Neuronal stem cell (in vitro differentiated cells): ENCODE results near the gene BORCS5.

Source experiments
- DNase-seq: peaks from one replicate; pipeline ENCODE4 v3.0.0-alpha.2; 2013; ENCODE audit warnings: low spot score
- H2AFZ ChIP-seq: one replicate; pipeline ENCODE4 v1.6.1; 2013; ENCODE audit warnings: mild to moderate bottlenecking, low read length, inconsistent platforms
- H2AK5ac ChIP-seq: 2 replicates; pipeline ENCODE4 v1.6.1; 2013; ENCODE audit warnings: low read depth, mild to moderate bottlenecking, inconsistent platforms, low read length, moderate library complexity, mixed read lengths
- H2BK120ac ChIP-seq: 2 replicates; pipeline ENCODE4 v1.6.1; 2013; ENCODE audit warnings: low read depth, mild to moderate bottlenecking, inconsistent platforms, low read length, moderate library complexity, mixed read lengths
- H2BK12ac ChIP-seq: one replicate; pipeline ENCODE4 v1.6.1; 2013; ENCODE audit warnings: low read length, inconsistent platforms
- H2BK15ac ChIP-seq: 2 replicates; pipeline ENCODE4 v1.6.1; 2013; ENCODE audit warnings: mild to moderate bottlenecking, low read length, inconsistent platforms, mixed read lengths
- H2BK5ac ChIP-seq: one replicate; pipeline ENCODE4 v1.6.1; 2013; ENCODE audit warnings: inconsistent platforms, mild to moderate bottlenecking, low read length, moderate library complexity
- H3K14ac ChIP-seq: one replicate; pipeline ENCODE4 v1.6.1; 2013; ENCODE audit warnings: low read length, inconsistent platforms
- H3K18ac ChIP-seq: 2 replicates; pipeline ENCODE4 v1.6.1; 2013; ENCODE audit warnings: low read length, inconsistent platforms
- H3K23ac ChIP-seq: 2 replicates; pipeline ENCODE4 v1.6.1; 2013; ENCODE audit warnings: low read depth, mild to moderate bottlenecking, mixed read lengths, low read length, inconsistent platforms; ENCODE audit not compliant: poor library complexity
- H3K27ac ChIP-seq: replicated peaks from 3 replicates; pipeline ENCODE4 v1.5.1; 2013; ENCODE audit warnings: low read length, inconsistent platforms
- H3K27me3 ChIP-seq, 3 experiments: 2 replicates each; pipeline ENCODE4 v1.6.1; 2013; ENCODE audit warnings: low read length in 3 of 3, mild to moderate bottlenecking in 2 of 3, inconsistent platforms in 1 of 3, low read depth in 1 of 3, mixed read lengths in 1 of 3, moderate library complexity in 1 of 3; ENCODE audit not compliant: control insufficient read depth in 3 of 3, insufficient read depth in 3 of 3
- H3K36me3 ChIP-seq, 2 donors: replicated peaks in 1 of 2; 2 replicates each; pipeline ENCODE4 v1.6.1; 2013; ENCODE audit warnings: low read length in 2 of 2; ENCODE audit not compliant: control insufficient read depth in 2 of 2, insufficient read depth in 2 of 2
- H3K4ac ChIP-seq: 2 replicates; pipeline ENCODE4 v1.6.1; 2013; ENCODE audit warnings: inconsistent platforms, mild to moderate bottlenecking, low read length, moderate library complexity
- H3K4me1 ChIP-seq, 2 donors: 1 replicate in 1 of 2; 2 replicates in 1 of 2; pipeline ENCODE4 v1.6.1; 2013; ENCODE audit warnings: low read length in 2 of 2, low read depth in 1 of 2; ENCODE audit not compliant: control insufficient read depth in 2 of 2, insufficient read depth in 1 of 2
- H3K4me2 ChIP-seq: one replicate; pipeline ENCODE4 v1.6.1; 2013; ENCODE audit warnings: mild to moderate bottlenecking, low read length, inconsistent platforms; ENCODE audit not compliant: insufficient read depth, poor library complexity, severe bottlenecking
- H3K4me3 ChIP-seq, 2 donors: 2 replicates each; pipeline ENCODE4 v1.5.1; 2013; ENCODE audit warnings: low read length in 2 of 2, mild to moderate bottlenecking in 2 of 2, inconsistent platforms in 1 of 2, moderate library complexity in 1 of 2
- H3K79me1 ChIP-seq: one replicate; pipeline ENCODE4 v1.6.1; 2013; ENCODE audit warnings: low read depth, mild to moderate bottlenecking, inconsistent platforms, low read length, moderate library complexity
- H3K9ac ChIP-seq: one replicate; pipeline ENCODE4 v1.6.1; 2013; ENCODE audit warnings: mild to moderate bottlenecking, low read depth, low read length, inconsistent platforms; ENCODE audit not compliant: poor library complexity
- H3K9me3 ChIP-seq, 2 donors: replicated peaks in 1 of 2; 2 replicates each; pipeline versions ENCODE3 to v1.6.1; 2013; ENCODE audit warnings: low read length in 2 of 2, mild to moderate bottlenecking in 2 of 2, inconsistent platforms in 1 of 2, low read depth in 1 of 2, mixed read lengths in 1 of 2, moderate library complexity in 1 of 2; ENCODE audit not compliant: control insufficient read depth in 2 of 2, insufficient read depth in 1 of 2
- H4K8ac ChIP-seq: one replicate; pipeline ENCODE4 v1.6.1; 2013; ENCODE audit warnings: low read depth, mild to moderate bottlenecking, inconsistent platforms, low read length, moderate library complexity
- H4K91ac ChIP-seq: one replicate; pipeline ENCODE4 v1.6.1; 2013; ENCODE audit warnings: low read length, low read depth, mild to moderate bottlenecking, inconsistent platforms; ENCODE audit not compliant: poor library complexity
- WGBS, 2 donors: extraction: QIAGEN DNeasy Blood & Tissue Kit; methylation state at CpG; one replicate each; pipeline ENCODE4 v1.1.7; 2013; ENCODE audit warnings: missing lambda C conversion rate in 2 of 2, mixed read lengths in 1 of 2; ENCODE audit not compliant: insufficient read length in 2 of 2, insufficient replicate concordance in 1 of 2; ENCODE audit errors: extremely low coverage in 2 of 2; 5-methylcytosine and 5-hydroxymethylcytosine counted together

The BORCS5 gene

DNA sequence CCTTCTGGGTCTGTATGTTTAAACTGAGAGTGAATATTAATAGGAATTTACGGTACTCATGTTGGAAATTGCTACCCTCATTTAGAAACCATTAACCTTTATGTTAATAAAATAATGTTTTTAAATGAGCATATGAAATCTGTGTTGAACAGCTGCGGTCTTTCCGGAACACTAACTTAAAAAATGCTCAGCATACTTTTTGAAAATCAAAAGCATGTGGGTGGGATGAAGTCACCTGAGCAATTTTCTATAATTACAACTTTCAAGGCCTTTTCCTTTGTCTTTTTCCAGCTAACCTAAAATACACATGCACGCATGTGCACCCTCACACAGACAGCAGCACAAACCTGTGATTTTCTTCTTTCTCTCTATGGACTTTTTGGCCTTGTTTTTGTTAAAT lies 39.8 kb downstream of the BORCS5 start:
- Histone ChIP-seq H3K9me3 (no peaks in the 10 kb centered on the region), H3K4me1 (peaks cover 0 to 3% of the 10 kb centered on the region in 2 donors), H3K27me3 (no peaks in the 10 kb centered on the region), H3K4me2 (no peak overlapping the region), H3K27ac (no peak overlapping the region), H4K91ac (no peak overlapping the region), H3K23ac (no peak overlapping the region), H2BK120ac (no peak overlapping the region), H2AK5ac (no peak overlapping the region), H3K4ac (no peak overlapping the region), H2BK5ac (no peak overlapping the region), H4K8ac (no peak overlapping the region), H3K4me3 (no peak overlapping the region), H3K79me1 (no peaks in the 10 kb centered on the region), H3K18ac (no peak overlapping the region), H3K36me3 (no peaks in the 10 kb centered on the region), H2BK12ac (no peak overlapping the region), H2BK15ac (no peak overlapping the region), H3K14ac (no peak overlapping the region), H3K9ac (no peak overlapping the region), H2AFZ (no peak overlapping the region)
- DNase-seq, result no peak
- WGBS, 2 donors, result no CpG with 5 or more reads among the region's 4 CpGs

DNA sequence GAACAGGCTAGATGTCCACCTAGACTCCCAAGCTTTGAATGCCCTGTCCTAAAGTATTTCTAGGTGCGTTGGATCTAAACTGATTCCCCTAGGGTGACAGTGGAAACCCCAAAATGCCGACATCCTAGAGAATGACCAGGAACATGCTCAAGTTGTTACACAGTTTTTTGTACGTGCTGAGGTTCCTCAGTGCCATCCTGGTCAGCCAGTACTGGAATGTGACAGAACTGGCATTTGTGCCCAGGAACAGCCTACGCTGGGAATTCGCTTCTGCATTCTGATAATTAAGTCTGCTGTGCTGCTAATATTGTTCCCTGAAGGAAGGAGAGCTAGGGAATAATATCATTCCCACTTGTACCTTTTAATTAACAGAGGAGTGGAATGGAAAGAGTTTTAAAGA lies 40.3 kb downstream of the BORCS5 start:
- Histone ChIP-seq H3K14ac (peak overlapping the region; percentile 14), H3K4ac (no peak overlapping the region), H2BK5ac (no peak overlapping the region), H3K18ac (no peak overlapping the region), H3K4me2 (no peak overlapping the region), H2AK5ac (no peak overlapping the region), H3K27me3 (no peaks in the 10 kb centered on the region), H3K23ac (no peak overlapping the region), H4K8ac (no peak overlapping the region), H3K4me3 (no peak overlapping the region), H3K4me1 (peaks cover 0 to 3% of the 10 kb centered on the region in 2 donors), H2BK15ac (no peak overlapping the region), H2AFZ (no peak overlapping the region), H3K9me3 (no peaks in the 10 kb centered on the region), H2BK120ac (no peak overlapping the region), H3K79me1 (no peaks in the 10 kb centered on the region), H3K27ac (no peak overlapping the region), H4K91ac (no peak overlapping the region), H3K36me3 (no peaks in the 10 kb centered on the region), H3K9ac (no peak overlapping the region), H2BK12ac (no peak overlapping the region)
- no peak for DNase-seq
- WGBS, 2 donors, result no CpG with 5 or more reads among the region's 5 CpGs

DNA sequence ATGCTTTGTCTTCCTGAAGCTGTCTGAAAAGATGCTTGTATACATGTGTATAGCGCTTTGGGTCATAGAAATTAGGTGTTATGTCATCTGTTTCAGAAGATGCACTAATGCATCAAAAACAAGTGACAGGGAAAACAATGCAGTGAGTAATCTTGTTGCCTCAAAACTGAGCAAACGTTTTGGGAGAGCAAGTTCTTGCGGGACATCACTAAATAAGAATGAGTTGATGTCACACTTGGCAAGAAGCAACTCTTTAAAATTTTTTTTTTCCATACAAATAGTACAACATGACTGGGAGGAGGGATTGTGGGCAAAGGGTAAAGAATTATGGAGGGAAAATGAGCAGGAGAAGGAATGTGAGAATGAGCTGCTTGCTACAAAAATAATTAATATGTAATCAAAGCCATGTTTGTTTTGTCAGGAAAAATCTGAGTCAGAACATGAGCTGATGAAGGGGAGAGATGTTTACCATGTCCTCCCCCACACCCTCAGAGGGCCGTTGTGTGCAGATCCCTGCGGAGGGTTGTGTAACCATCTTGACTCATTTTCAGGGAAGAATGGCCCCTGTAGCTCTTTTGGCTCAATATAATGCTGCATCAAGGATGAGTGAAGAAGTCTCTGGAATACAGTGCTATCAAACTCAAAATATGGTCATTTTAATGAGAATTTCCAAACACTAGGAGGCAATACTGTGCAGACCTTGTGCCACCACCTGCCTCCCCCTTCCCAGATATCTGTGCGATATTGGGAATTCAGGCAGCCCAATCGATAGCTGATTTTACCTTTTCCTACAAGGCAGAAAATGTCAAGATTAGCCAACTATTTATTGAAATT lies 41.4 kb downstream of the BORCS5 start:
- H3K36me3 ChIP-seq, result no peaks in the 10 kb centered on the region
- no peak overlapping the region for H2BK15ac ChIP-seq
- no peak overlapping the region for H2BK12ac ChIP-seq
- H2BK5ac ChIP-seq, result no peak overlapping the region
- H4K8ac ChIP-seq, result no peak overlapping the region
- H3K9ac ChIP-seq, result no peak overlapping the region
- no peak overlapping the region for H3K27ac ChIP-seq
- no peak overlapping the region for H2AK5ac ChIP-seq
- no peak overlapping the region for H3K18ac ChIP-seq
- no peak overlapping the region for H2AFZ ChIP-seq
- peaks cover 0 to 3% of the 10 kb centered on the region in 2 donors for H3K4me1 ChIP-seq
- no peak overlapping the region for H4K91ac ChIP-seq
- no peak overlapping the region for H3K23ac ChIP-seq
- no peak overlapping the region for H2BK120ac ChIP-seq
- H3K9me3 ChIP-seq, result no peaks in the 10 kb centered on the region
- no peaks in the 10 kb centered on the region for H3K27me3 ChIP-seq
- no peak overlapping the region for H3K14ac ChIP-seq
- no peak for DNase-seq
- H3K4me2 ChIP-seq, result no peak overlapping the region
- H3K4ac ChIP-seq, result no peak overlapping the region
- no CpG with 5 or more reads among the region's 7 CpGs for WGBS, 2 donors
- H3K79me1 ChIP-seq, result no peaks in the 10 kb centered on the region
- no peak overlapping the region for H3K4me3 ChIP-seq

DNA sequence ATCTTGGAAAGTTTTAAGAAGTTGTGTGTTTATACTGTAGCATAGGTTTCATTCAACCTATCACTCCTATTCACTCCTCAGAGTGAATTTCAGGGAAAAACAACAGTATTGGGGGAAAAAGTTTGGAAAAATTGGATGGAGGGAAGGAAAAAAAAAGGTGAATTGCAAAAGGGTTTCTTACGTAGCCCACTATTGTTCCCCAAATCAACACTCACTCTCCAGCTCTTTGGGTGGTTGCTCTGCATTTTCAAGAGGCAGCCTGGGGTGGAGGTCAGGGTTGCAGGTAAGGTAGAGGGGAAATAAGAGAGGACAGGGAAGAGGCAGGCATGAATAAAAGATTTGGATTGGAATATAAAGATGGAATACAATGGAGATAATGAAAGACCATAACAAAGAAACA lies 42.3 kb downstream of the BORCS5 start:
- no peaks in the 10 kb centered on the region for H3K36me3 ChIP-seq
- H3K18ac ChIP-seq, result no peak overlapping the region
- H3K9ac ChIP-seq, result no peak overlapping the region
- no peak overlapping the region for H3K14ac ChIP-seq
- H3K23ac ChIP-seq, result no peak overlapping the region
- H3K4ac ChIP-seq, result no peak overlapping the region
- H2BK15ac ChIP-seq, result no peak overlapping the region
- whole genome bisulfite sequencing, 2 donors, result no CpG with 5 or more reads among the region's 1 CpG
- H3K4me1 ChIP-seq, result peaks cover 0 to 3% of the 10 kb centered on the region in 2 donors
- no peak overlapping the region for H2AK5ac ChIP-seq
- no peak overlapping the region for H3K4me3 ChIP-seq
- no peak overlapping the region for H2AFZ ChIP-seq
- H2BK5ac ChIP-seq, result no peak overlapping the region
- H3K9me3 ChIP-seq, result no peaks in the 10 kb centered on the region
- H4K91ac ChIP-seq, result no peak overlapping the region
- no peak for DNase-seq
- no peak overlapping the region for H4K8ac ChIP-seq
- no peak overlapping the region for H3K27ac ChIP-seq
- no peak overlapping the region for H2BK12ac ChIP-seq
- H2BK120ac ChIP-seq, result no peak overlapping the region
- H3K27me3 ChIP-seq, result no peaks in the 10 kb centered on the region
- H3K79me1 ChIP-seq, result no peaks in the 10 kb centered on the region
- no peak overlapping the region for H3K4me2 ChIP-seq
